Upper lobe of left lung (tissue), 6 donors: ENCODE results near the gene TFAP2B. TPM values are rescaled to one million over a fixed set of nuclear protein-coding genes. Genes with fewer than 3 reads are reported as not detected.

ENCODE experiments used
- ATAC-seq, 2 donors: fragments of 200-7000 bp; cut with Tn5 transposase; one replicate each; pipeline ENCODE4 v1.9.1; 2022; ENCODE audit warnings: mild to moderate bottlenecking in 2 of 2, moderate library complexity in 2 of 2; ENCODE audit not compliant: low FRiP score in 2 of 2
- DNase-seq, 2 donors: peaks; one replicate each; pipeline ENCODE4 v3.0.0-alpha.2; 2019 to 2020
- H3K27ac ChIP-seq, 4 donors: fragments of 200-600 bp; sonication (generic); one replicate each; pipeline ENCODE4 v1.5.1; 2016 to 2019
- H3K27me3 ChIP-seq, 4 donors: fragments of 200-600 bp; sonication (generic); one replicate each; pipeline ENCODE4 v1.5.1; 2017 to 2019
- H3K36me3 ChIP-seq, 4 donors: fragments of 200-600 bp; sonication (generic); one replicate each; pipeline ENCODE4 v1.5.1; 2016 to 2019
- H3K4me1 ChIP-seq, 4 donors: fragments of 200-600 bp; sonication (generic); one replicate each; pipeline ENCODE4 v1.5.1; 2018 to 2019
- H3K4me3 ChIP-seq, 4 donors: fragments of 200-600 bp; sonication (generic); one replicate each; pipeline ENCODE4 v1.5.1; 2017 to 2019; ENCODE audit warnings: mild to moderate bottlenecking in 2 of 4, moderate library complexity in 1 of 4
- H3K9me3 ChIP-seq, 4 donors: fragments of 200-600 bp; sonication (generic); one replicate each; pipeline ENCODE4 v1.5.1; 2018 to 2019
- CTCF ChIP-seq, 6 experiments: fragments of 450-650 bp in 4 of 6; fragments of 200-600 bp in 2 of 6; sonication (generic) in 2 of 6; IDR thresholded peaks; one replicate each; pipeline ENCODE4 v1.5.1; 2016 to 2019; ENCODE audit warnings: antibody characterized with exemption in 6 of 6
- EP300 ChIP-seq, 4 donors: sonication (generic); formaldehyde crosslinking; IDR thresholded peaks; one replicate each; pipeline ENCODE4 v1.5.1; 2017; ENCODE audit warnings: antibody characterized with exemption in 4 of 4, control low read depth in 2 of 4
- POLR2A ChIP-seq, 4 donors: fragments of 450-650 bp; IDR thresholded peaks; one replicate each; pipeline ENCODE4 v1.5.1; 2016 to 2017; ENCODE audit warnings: antibody characterized with exemption in 4 of 4, mild to moderate bottlenecking in 2 of 4
- POLR2AphosphoS5 ChIP-seq, 2 donors: sonication (generic); formaldehyde crosslinking; IDR thresholded peaks; one replicate each; pipeline ENCODE4 v1.5.1; 2017; ENCODE audit warnings: antibody characterized with exemption in 2 of 2
- WGBS, 2 donors: methylation state at CpG; one replicate each; pipeline ENCODE4 v1.1.5; 2017 to 2018; 5-methylcytosine and 5-hydroxymethylcytosine counted together
- total RNA-seq, 6 donors: library from RNA; depleted of rRNA in 4 of 6; stranded (reverse); fragments of >200 nt in 4 of 6; gene quantifications; one replicate each; pipeline versions ENCODE4 v1.1.0 to v1.2.1, GENCODE V29; 2016 to 2021
- donor health status: DM: no; HTN: no; CAD: no; lungs with moderate emphysema.
- donor health status: DM: no; HTN: yes; CAD: no; lungs with severe emphysema.

The TFAP2B gene
- total RNA-seq, 6 donors from 2014 or later: 1.0 TPM; not detected in 5

- H3K27ac ChIP-seq: no peak overlapping the region
- no peaks in the 10 kb centered on the region for H3K9me3 ChIP-seq
- no peak for TF ChIP-seq POLR2AphosphoS5 (IDR thresholded peaks at IDR 0.05)
- TF ChIP-seq POLR2A (IDR thresholded peaks at IDR 0.05): no peak
- no peak overlapping the region for H3K4me3 ChIP-seq
- H3K36me3 ChIP-seq: no peaks in the 10 kb centered on the region
- WGBS, 2 donors: 42 to 52% methylated on average over 1 of the region's 1 CpG
- H3K4me1 ChIP-seq: peaks cover 0 to 2% (median 0%) of the 10 kb centered on the region in 4 donors
- DNase-seq (no peak), ATAC-seq (no peak)
- H3K27me3 ChIP-seq: no peaks in the 10 kb centered on the region
These were observed 25.9 kb upstream of the TFAP2B start for GRCh38 chr6:50792771-50793170.

GRCh38 chr6:50795574-50795973, 23.1 kb upstream of the TFAP2B start:
- Histone ChIP-seq H3K4me3 (no peak overlapping the region), H3K27ac (no peak overlapping the region), H3K9me3 (no peaks in the 10 kb centered on the region), H3K36me3 (no peaks in the 10 kb centered on the region), H3K4me1 (no peaks in the 10 kb centered on the region), H3K27me3 (no peaks in the 10 kb centered on the region)
- ATAC-seq (no peak), DNase-seq (no peak)
- no peak for TF ChIP-seq POLR2A (IDR thresholded peaks at IDR 0.05)
- no peak for TF ChIP-seq CTCF (IDR thresholded peaks at IDR 0.05)
- TF ChIP-seq EP300 (IDR thresholded peaks at IDR 0.05): no peak
- TF ChIP-seq POLR2AphosphoS5 (IDR thresholded peaks at IDR 0.05): no peak
- WGBS, 2 donors: 48 to 56% methylated on average over 5 of the region's 5 CpGs

- Histone ChIP-seq H3K4me3 (no peak overlapping the region), H3K9me3 (no peaks in the 10 kb centered on the region), H3K36me3 (no peaks in the 10 kb centered on the region), H3K27ac (no peak overlapping the region), H3K27me3 (no peaks in the 10 kb centered on the region), H3K4me1 (peaks cover 0 to 4% (median 0%) of the 10 kb centered on the region in 4 donors)
- ATAC-seq (no peak), DNase-seq (no peak)
- TF ChIP-seq POLR2AphosphoS5 (IDR thresholded peaks at IDR 0.05) (no peak), CTCF (IDR thresholded peaks at IDR 0.05) (no peak), EP300 (IDR thresholded peaks at IDR 0.05) (no peak), POLR2A (IDR thresholded peaks at IDR 0.05) (no peak)
These were observed 14.4 kb upstream of the TFAP2B start for GRCh38 chr6:50804283-50804682.

GRCh38 chr6:50807035-50807434, 11.6 kb upstream of the TFAP2B start:
- no peak overlapping the region for H3K27ac ChIP-seq
- no peaks in the 10 kb centered on the region for H3K9me3 ChIP-seq
- TF ChIP-seq CTCF (IDR thresholded peaks at IDR 0.05) (no peak), EP300 (IDR thresholded peaks at IDR 0.05) (no peak), POLR2A (IDR thresholded peaks at IDR 0.05) (no peak), POLR2AphosphoS5 (IDR thresholded peaks at IDR 0.05) (no peak)
- no peaks in the 10 kb centered on the region for H3K27me3 ChIP-seq
- DNase-seq (no peak), ATAC-seq (no peak)
- no peaks in the 10 kb centered on the region for H3K36me3 ChIP-seq
- H3K4me3 ChIP-seq: no peak overlapping the region
- peaks cover 0 to 4% (median 0%) of the 10 kb centered on the region in 4 donors for H3K4me1 ChIP-seq

- H3K4me3 ChIP-seq: peak overlapping the region; percentile 13 to 52 (median 41)
- H3K9me3 ChIP-seq: no peaks in the 10 kb centered on the region
- H3K27me3 ChIP-seq: peaks cover 0 to 26% (median 12%) of the 10 kb centered on the region in 4 donors
- peaks cover 4 to 16% (median 13%) of the 10 kb centered on the region in 4 donors for H3K4me1 ChIP-seq
- ATAC-seq (no peak), DNase-seq (no peak)
- no peaks in the 10 kb centered on the region for H3K36me3 ChIP-seq
- no peak overlapping the region for H3K27ac ChIP-seq
- 3 to 6% methylated on average over 16 of the region's 16 CpGs for WGBS, 2 donors
- peak in 3 of 6 experiments; percentile 8 to 23 (median 18) for TF ChIP-seq CTCF (IDR thresholded peaks at IDR 0.05)
- TF ChIP-seq POLR2AphosphoS5 (IDR thresholded peaks at IDR 0.05): no peak
These were observed 3.1 kb upstream of the TFAP2B start for GRCh38 chr6:50815436-50816114.
